ENCODE results near the gene AMFR.

DNA sequence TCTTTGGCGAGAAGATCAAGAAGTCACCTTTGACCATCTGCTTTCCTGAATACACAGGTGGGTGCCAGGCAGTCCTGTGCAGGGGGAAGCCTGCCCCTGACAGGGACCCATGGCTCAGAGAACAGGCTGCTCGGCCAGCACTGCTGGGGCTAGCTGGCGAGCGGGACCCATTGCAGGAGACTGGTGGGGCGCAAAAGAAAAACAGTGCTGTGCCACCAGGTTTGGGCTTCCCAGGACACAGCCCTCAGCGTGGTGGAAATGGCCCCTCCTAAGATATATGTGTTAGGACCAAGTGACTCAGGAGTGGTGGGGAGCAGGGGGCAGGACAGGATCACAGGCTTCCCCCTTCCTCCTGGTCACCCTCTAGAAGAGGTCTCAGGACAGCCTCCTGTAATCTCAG lies 73.9 kb downstream of the AMFR start:
- TF ChIP-seq, protein P1, sequence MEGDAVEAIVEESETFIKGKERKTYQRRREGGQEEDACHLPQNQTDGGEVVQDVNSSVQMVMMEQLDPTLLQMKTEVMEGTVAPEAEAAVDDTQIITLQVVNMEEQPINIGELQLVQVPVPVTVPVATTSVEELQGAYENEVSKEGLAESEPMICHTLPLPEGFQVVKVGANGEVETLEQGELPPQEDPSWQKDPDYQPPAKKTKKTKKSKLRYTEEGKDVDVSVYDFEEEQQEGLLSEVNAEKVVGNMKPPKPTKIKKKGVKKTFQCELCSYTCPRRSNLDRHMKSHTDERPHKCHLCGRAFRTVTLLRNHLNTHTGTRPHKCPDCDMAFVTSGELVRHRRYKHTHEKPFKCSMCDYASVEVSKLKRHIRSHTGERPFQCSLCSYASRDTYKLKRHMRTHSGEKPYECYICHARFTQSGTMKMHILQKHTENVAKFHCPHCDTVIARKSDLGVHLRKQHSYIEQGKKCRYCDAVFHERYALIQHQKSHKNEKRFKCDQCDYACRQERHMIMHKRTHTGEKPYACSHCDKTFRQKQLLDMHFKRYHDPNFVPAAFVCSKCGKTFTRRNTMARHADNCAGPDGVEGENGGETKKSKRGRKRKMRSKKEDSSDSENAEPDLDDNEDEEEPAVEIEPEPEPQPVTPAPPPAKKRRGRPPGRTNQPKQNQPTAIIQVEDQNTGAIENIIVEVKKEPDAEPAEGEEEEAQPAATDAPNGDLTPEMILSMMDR (IDR thresholded peaks at IDR 0.05), result no peak
- no peak for TF ChIP-seq POLR2A (IDR thresholded peaks at IDR 0.05)

Measured in right lobe of liver (tissue), 4 donors.